ENCODE data around the gene SSBP4.
"Not testable (repeated sequence)": the region's sequence is repeated elsewhere in the genome, so short reads cannot be mapped to it uniquely, and the experiment has no call there.

- not testable (repeated sequence) for TF ChIP-seq EZH2 (IDR thresholded peaks at IDR 0.05; ENCODE audit: low read depth, unreplicated experiment); EZH2phosphoT487 (IDR thresholded peaks at IDR 0.05; ENCODE audit: unreplicated experiment); REST (IDR thresholded peaks at IDR 0.05; ENCODE audit: unreplicated experiment); ETS1 (IDR thresholded peaks at IDR 0.05); CTCF (conservative IDR thresholded peaks at IDR 0.05; ENCODE audit: low read depth in 2 of 2); POLR2AphosphoS5 (IDR thresholded peaks at IDR 0.05; ENCODE audit: low read depth); CREB1 (CRISPR knock-in tag; IDR thresholded peaks at IDR 0.05; ENCODE audit: low read depth); JUNB (IDR thresholded peaks at IDR 0.05; ENCODE audit: unreplicated experiment); ZNF331 (CRISPR knock-in tag; IDR thresholded peaks at IDR 0.05; ENCODE audit: low read depth)
Observed at GRCh38 chr19:18402455-18403248, 16.5 kb upstream of the SSBP4 start.
